ENCODE results near the gene FASN.

FASN gene

GRCh38 chr17:82101301-82101715 is 3.3 kb upstream of the FASN start:
- no peak for DNase-seq

- no peak for DNase-seq
Observed at GRCh38 chr17:82100502-82101298, 2.7 kb upstream of the FASN start.

GRCh38 chr17:82098939-82099763 is 1.1 kb upstream of the FASN start:
- DNase-seq = no peak

GRCh38 chr17:82097919-82098168 is 192 bp downstream of the FASN start:
- no peak for DNase-seq

DNA sequence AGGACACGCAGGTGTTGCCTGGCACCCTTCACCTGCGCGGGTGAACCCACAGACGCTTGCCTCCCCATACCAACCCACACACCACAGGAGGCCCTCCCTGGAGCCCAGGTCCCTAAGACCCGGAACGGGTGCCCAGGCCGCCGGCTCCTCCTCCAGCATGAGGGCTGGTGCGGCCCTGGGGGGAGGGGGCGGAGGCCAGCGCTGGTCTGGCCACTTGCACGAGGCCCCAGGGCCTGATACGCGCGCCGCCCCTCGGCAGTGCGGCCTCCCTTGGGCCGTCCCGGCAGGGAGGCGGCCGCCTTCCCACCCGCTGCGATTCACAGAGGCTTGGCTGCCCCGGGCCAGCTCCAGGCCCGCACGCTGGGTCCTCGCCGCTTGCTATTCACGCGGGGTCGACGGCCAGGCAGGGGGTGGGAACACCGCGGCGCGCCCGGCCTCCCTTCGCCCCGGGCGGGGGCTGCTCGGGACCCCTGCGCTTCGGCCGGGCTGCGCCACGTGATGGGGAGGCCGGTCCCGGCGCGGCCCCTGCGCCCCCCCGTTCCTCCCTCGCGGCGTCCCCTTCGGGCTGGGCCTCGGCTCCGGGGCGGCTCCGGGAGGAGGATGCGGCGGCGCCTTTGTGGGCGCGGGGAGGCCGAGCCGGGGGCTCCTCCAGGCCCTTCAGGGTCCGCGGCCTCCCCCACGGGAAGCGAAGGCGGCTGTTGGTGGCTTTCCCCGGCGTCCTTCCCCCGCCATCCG is 685 bp downstream of the FASN start:
- DNase-seq = peak; percentile 51

DNA sequence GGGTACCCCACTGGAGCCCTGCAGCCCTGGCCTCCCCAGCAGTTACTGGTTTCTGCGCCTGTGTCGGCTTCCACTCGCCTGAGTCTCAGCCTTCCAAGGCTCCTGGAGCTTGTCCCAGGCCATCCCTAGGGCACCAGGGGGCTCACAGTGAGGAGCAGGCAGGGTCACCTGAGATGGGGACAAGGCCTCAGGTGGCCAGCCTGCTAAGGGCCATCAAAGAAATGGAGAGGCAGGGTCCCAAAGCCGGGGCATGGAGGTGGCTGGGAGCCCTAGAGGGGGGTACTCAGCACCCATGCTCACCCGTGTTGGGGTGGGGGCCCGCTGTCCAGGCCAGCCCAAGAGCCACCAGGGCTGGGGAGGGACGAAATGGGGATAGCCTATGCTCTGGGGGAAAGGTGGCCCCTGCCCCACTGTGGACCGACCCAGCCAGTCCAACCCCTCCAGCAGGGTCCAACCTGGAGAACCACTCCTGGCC is 1.3 kb downstream of the FASN start:
- DNase-seq = no peak

DNA sequence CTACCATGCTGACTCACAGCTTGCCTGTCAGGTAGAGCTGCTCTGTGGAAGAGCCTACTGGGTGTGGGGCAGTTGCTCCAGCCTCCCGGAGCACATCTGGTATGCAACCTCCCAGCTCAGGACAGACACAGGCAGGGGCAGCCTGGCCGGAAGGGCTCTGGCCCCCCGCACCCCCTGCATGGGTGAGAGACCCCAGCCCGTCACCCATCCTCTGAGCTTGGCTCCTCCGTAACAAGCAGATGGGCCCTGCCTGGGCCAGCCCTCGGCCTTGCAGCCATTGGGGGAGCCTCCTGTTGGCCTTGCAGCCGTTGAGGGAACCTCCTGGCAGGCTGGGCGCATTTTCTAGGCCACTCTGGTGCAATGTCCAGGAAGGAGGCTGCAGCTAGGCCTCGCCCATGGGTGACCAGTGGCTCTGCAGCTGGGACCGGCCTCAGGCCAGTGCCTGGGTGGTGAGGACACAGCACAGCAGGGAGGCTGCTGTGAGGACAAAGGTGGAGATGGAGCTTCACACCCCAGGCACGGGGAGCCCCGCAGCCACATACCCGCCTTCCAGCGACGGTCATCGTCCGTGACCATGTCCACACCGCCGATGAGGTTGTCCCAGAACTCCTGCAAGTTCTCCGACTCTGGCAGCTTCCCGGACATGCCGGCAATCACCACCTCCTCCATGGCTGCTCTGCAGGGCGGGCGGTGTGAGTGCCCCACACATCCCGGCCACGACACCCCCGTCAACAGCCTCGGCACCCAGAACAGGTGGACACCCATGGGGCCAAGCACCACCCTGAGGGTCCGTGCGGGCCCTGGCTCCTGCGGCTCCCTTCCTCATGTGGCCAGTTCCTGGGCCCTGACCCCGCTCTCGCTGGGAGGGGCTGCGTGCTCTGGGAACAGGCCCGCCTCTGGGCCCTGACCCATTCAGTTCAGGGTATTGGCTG is 2.0 kb downstream of the FASN start:
- no peak for DNase-seq

GRCh38 chr17:82094931-82095776 is 2.9 kb downstream of the FASN start:
- DNase-seq = no peak

DNA sequence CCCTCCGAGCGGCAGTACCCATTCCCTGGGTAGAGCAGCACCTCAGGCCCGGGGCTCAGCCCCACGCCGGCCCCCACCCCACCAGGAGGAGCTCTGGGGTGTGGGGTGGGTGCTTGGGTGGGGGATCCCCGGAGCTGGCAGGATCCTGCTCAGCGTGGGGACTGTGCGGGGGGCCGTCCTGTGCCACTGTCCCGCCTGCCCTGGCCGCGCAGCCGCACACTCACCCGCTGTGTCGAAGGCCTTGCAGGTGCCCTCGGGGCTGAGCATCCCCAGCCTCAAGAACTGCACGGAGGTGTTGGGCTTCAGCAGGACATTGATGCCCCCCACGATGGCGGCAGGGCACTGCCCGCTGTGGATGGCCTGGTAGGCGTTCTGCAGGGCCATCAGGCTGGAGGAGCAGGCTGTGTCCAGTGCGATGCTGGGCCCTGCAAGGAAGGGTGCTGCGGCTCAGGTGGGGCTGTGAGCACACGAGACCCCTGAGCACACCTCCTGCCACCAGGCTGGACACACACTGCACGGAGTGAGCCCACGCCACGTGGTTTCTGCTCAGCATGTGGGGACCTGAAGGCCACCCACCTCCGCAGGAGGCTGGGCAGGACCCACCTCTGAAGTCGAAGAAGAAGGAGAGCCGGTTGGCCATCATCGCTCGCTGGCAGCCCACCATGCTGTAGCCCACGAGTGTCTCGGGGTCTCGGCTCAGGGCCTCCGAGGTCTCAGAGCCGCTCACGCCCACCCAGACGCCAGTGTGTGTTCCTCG is 4.9 kb downstream of the FASN start:
- no peak for DNase-seq

DNA sequence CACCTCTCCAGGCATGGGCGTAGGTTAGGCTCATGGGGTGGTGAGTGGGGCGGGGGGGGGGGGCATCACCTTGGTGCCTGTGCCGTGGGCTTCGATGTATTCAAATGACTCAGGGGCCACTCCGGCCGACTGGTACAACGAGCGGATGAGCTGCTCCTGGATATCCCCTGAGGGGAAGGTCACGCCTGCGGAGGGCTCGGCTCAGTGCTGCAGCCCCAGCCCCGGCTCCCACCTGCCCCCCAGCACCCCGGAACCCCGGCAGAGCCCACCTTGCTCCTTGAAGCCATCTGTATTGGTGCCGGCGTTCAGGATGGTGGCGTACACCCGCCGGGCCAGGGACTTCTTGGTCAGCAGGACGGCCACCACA is 5.4 kb downstream of the FASN start:
- no peak for DNase-seq

- no peak for DNase-seq
Observed at GRCh38 chr17:82092094-82092586, 5.9 kb downstream of the FASN start.

DNA sequence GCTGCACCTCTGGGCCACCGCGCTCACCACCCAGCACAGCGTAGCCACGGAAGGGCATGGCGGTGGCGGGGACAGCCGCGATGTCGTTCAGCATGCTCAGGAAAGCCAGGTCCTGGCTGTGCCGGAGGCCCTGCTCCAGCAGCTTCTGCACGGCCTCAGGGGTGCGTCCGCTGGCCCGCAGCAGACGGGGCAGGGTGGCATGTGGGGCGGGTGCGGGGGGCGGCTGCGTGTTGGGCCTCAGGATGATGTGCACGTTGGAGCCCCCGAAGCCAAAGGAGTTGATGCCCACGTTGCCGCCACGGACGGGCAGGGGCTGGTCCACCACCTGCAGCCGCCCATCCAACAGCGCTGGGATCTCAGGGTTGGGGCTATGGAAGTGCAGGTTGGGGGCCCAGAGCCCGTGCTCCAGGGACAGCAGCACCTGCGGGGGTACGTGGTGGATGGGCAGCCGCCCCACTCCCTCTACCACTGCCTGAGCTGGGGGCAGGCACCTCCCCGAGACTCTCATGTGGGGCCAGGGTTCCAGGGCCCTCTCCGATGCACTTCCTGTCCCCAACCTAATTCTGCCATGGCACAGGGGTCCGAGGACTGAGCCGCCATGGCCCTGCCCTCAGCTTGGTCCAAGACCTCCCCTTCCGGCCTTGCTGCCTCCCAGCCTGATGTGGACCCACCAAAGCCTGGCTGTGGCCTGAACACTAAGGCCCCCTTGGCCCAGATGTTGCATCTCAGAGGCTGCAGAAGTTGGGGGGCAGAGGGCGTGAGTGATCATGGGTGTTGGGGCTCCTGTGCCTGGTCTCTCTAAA is 6.6 kb downstream of the FASN start:
- DNase-seq = no peak

GRCh38 chr17:82090549-82091263 is 7.3 kb downstream of the FASN start:
- no peak for DNase-seq

GRCh38 chr17:82089723-82090548 is 8.1 kb downstream of the FASN start:
- no peak for DNase-seq

GRCh38 chr17:82088838-82089722 is 9.0 kb downstream of the FASN start:
- no peak for DNase-seq

DNA sequence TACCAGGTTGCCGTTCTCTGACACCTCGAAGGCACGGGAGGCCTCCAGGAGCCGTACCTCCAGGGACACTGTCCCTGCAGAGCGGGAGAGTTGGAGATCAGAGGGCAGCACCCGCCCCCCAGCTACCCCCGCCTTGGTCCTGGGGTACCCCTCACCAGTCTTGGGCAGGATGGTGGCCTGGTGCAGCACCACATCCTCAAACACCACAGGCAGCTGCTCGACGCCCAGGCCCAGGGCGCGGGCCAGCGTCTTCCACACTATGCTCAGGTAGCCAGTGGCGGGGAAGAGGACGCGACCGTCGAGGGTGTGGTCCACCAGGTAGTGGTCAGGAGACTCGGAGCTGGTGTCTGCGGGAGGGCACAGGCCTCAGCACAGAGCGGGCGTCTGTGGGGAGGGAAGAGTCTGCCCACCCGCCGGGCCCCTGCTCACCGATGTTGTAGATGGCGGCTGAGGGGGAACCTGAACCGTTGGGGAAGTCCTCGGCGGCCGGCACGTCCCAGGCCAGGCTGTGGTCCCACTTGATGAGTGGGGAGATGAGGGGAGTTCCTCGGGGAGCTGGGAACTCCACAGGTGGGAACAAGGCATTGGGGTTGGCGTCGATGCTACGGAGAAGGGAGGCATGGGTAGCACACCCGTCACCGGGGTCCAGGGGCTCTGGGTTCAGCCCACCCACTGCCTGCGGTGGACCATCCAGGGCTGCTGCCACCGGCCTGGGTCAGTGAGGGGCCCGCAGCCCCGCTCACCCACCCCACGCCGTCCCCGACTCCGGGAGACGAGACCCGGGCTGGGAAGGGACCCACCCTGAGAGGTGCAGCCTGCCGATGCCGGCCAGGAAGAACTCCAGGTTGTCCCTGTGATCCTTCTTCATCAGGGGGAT is 9.8 kb downstream of the FASN start:
- DNase-seq = no peak

Data from activated CD4-positive, CD25-positive, alpha-beta regulatory T cell treated with anti-CD3 and anti-CD28 coated beads, Interleukin-2, amount 50 U/mL, for 72 hours (primary cell).